ENCODE measurements around the gene SUPT3H. TPM values are rescaled to one million over a fixed set of nuclear protein-coding genes. Genes with fewer than 3 reads are reported as not detected.

The SUPT3H gene
- polyA plus RNA-seq, 1 donor (not counting 4 experiments of a cell fraction or from before 2014, with no cell fraction given): 7.6 TPM

- FAIRE-seq (peak; percentile 32), DNase-seq (ENCODE audit: low read depth, low spot score) (no peak)
- H3K4me3 ChIP-seq (ENCODE audit: control insufficient read depth in 2 of 3, extremely low read depth in 1 of 3, insufficient read depth in 2 of 3, low read depth in 1 of 3, low read length in 3 of 3): peak overlapping the region; percentile 21 to 90 (median 85)
- dilution Hi-C loops (cut with MboI; ENCODE audit: extremely low pct_ligation_motif_present, low sequenced_read_pairs): no loop called here
- H3K4me1 ChIP-seq (ENCODE audit: control insufficient read depth, extremely low read depth, insufficient read depth, low read length): peaks cover 26% of the 10 kb centered on the region
- H2AFZ ChIP-seq (ENCODE audit: control insufficient read depth, low read length): peak overlapping the region; percentile 44
- H3K4me2 ChIP-seq (ENCODE audit: control insufficient read depth, extremely low read depth, insufficient read depth, low read depth, low read length): peak overlapping the region; percentile 98
- H3K79me2 ChIP-seq (ENCODE audit: control insufficient read depth, insufficient read depth, low read length): no peaks in the 10 kb centered on the region
- no peaks in the 10 kb centered on the region for H3K36me3 ChIP-seq (ENCODE audit: control insufficient read depth in 2 of 2, extremely low read depth in 1 of 2, insufficient read depth in 2 of 2, low read length in 2 of 2)
- H3K9ac ChIP-seq (ENCODE audit: control insufficient read depth, extremely low read depth, insufficient read depth, low read length): peak overlapping the region; percentile 36
- peaks cover 9% of the 10 kb centered on the region for H3K27me3 ChIP-seq (ENCODE audit: control insufficient read depth, extremely low read depth, insufficient read depth, low read length)
- H3K9me3 ChIP-seq (ENCODE audit: control insufficient read depth, low read depth, low read length): no peaks in the 10 kb centered on the region
- H3K9me1 ChIP-seq (ENCODE audit: control insufficient read depth, extremely low read depth, insufficient read depth, low read length): no peaks in the 10 kb centered on the region
- TF ChIP-seq CTCF (optimal IDR thresholded peaks at IDR 0.05 in 1 of 3, IDR thresholded peaks at IDR 0.05 in 1 of 3, conservative IDR thresholded peaks at IDR 0.05 in 1 of 3; ENCODE audit: extremely low read depth in 1 of 3, insufficient read depth in 2 of 3, low read length in 3 of 3) (no peak), EZH2 (IDR thresholded peaks at IDR 0.05; ENCODE audit: low read length) (no peak)
- no peak overlapping the region for H3K27ac ChIP-seq (ENCODE audit: control insufficient read depth, insufficient read depth, low read length)
- no peaks in the 10 kb centered on the region for H4K20me1 ChIP-seq (ENCODE audit: control insufficient read depth, extremely low read depth, insufficient read depth, low read length)
Observed at GRCh38 chr6:45420083-45420908, 42.6 kb upstream of the SUPT3H start.

GRCh38 chr6:45419571-45420082 is 41.9 kb upstream of the SUPT3H start:
- Histone ChIP-seq H3K4me2 (ENCODE audit: control insufficient read depth, extremely low read depth, insufficient read depth, low read depth, low read length) (peak overlapping the region; percentile 98), H3K36me3 (ENCODE audit: control insufficient read depth in 2 of 2, extremely low read depth in 1 of 2, insufficient read depth in 2 of 2, low read length in 2 of 2) (no peaks in the 10 kb centered on the region), H3K27ac (ENCODE audit: control insufficient read depth, insufficient read depth, low read length) (no peak overlapping the region), H3K4me3 (ENCODE audit: control insufficient read depth in 2 of 3, extremely low read depth in 1 of 3, insufficient read depth in 2 of 3, low read depth in 1 of 3, low read length in 3 of 3) (peak overlapping the region; percentile 21 to 90 (median 85)), H3K4me1 (ENCODE audit: control insufficient read depth, extremely low read depth, insufficient read depth, low read length) (peaks cover 26% of the 10 kb centered on the region), H3K79me2 (ENCODE audit: control insufficient read depth, insufficient read depth, low read length) (no peaks in the 10 kb centered on the region), H3K9me1 (ENCODE audit: control insufficient read depth, extremely low read depth, insufficient read depth, low read length) (no peaks in the 10 kb centered on the region), H3K9me3 (ENCODE audit: control insufficient read depth, low read depth, low read length) (no peaks in the 10 kb centered on the region), H3K27me3 (ENCODE audit: control insufficient read depth, extremely low read depth, insufficient read depth, low read length) (peaks cover 9% of the 10 kb centered on the region), H4K20me1 (ENCODE audit: control insufficient read depth, extremely low read depth, insufficient read depth, low read length) (no peaks in the 10 kb centered on the region), H3K9ac (ENCODE audit: control insufficient read depth, extremely low read depth, insufficient read depth, low read length) (peak overlapping the region; percentile 36), H2AFZ (ENCODE audit: control insufficient read depth, low read length) (peak overlapping the region; percentile 61)
- TF ChIP-seq EZH2 (IDR thresholded peaks at IDR 0.05; ENCODE audit: low read length) (no peak), CTCF (optimal IDR thresholded peaks at IDR 0.05 in 1 of 3, IDR thresholded peaks at IDR 0.05 in 1 of 3, conservative IDR thresholded peaks at IDR 0.05 in 1 of 3; ENCODE audit: extremely low read depth in 1 of 3, insufficient read depth in 2 of 3, low read length in 3 of 3) (peak; percentile 42 to 71 (median 57))
- FAIRE-seq (no peak), DNase-seq (ENCODE audit: low read depth, low spot score) (no peak)
- dilution Hi-C loops (cut with MboI; ENCODE audit: extremely low pct_ligation_motif_present, low sequenced_read_pairs): no loop called here
